Panc1 (cell line): ENCODE data around the gene ANKRD61. TPM values are rescaled to one million over a fixed set of nuclear protein-coding genes. Genes with fewer than 3 reads are reported as not detected.

Experiments
- ATAC-seq: fragments of 200-7000 bp; cut with Tn5 transposase; 2 replicates; pipeline ENCODE4 v1.9.1; 2020; ENCODE audit warnings: mild to moderate bottlenecking, moderate library complexity
- BruUV-seq: library from RNA; stranded (reverse); fragments of 400-500 nt; replicated peaks from 2 replicates; lab custom pipeline; 2021; lab: Mats Ljungman, UMichigan
- CTCF ChIA-PET: fragments of 300-600 bp; sonication (Branson Sonifier 250); formaldehyde crosslinking; loops from one replicate; lab custom pipeline; 2022; ENCODE audit warnings: antibody characterized with exemption; lab: Charles Lee
- POLR2A ChIA-PET: fragments of 300-600 bp; sonication (Branson Sonifier 250); formaldehyde crosslinking; loops from one replicate; lab custom pipeline; 2022; ENCODE audit warnings: antibody characterized with exemption; lab: Charles Lee
- DNase-seq: peaks from one replicate; pipeline ENCODE4 v3.0.0-alpha.2; 2010; ENCODE audit warnings: low read depth, low spot score
- H3K27ac ChIP-seq: 2 replicates; pipeline ENCODE4 v1.5.1; 2011; ENCODE audit warnings: mild to moderate bottlenecking, low read length, inconsistent platforms
- H3K27me3 ChIP-seq: fragments of 200-500 bp; sonication (Bioruptor generic); 2 replicates; pipeline ENCODE4 v1.6.0; 2014; ENCODE audit warnings: low read length, inconsistent platforms; ENCODE audit not compliant: control insufficient read depth, insufficient read depth
- H3K36me3 ChIP-seq: fragments of 200-500 bp; sonication (Bioruptor generic); 2 replicates; pipeline ENCODE4 v1.5.1; 2014; ENCODE audit warnings: inconsistent platforms, mild to moderate bottlenecking, low read length, moderate library complexity; ENCODE audit not compliant: control insufficient read depth, insufficient read depth
- H3K4me1 ChIP-seq: 2 replicates; pipeline ENCODE4 v1.5.1; 2011; ENCODE audit warnings: inconsistent platforms, mild to moderate bottlenecking, low read length, moderate library complexity; ENCODE audit not compliant: control insufficient read depth, insufficient read depth
- H3K4me3 ChIP-seq, 2 experiments: 2 replicates each; pipeline ENCODE4 v1.5.1; 2011 to 2012; ENCODE audit warnings: low read depth in 2 of 2, low read length in 2 of 2, mild to moderate bottlenecking in 2 of 2, inconsistent platforms in 1 of 2, moderate library complexity in 1 of 2
- H3K9me3 ChIP-seq: fragments of 200-500 bp; sonication (Bioruptor generic); 2 replicates; pipeline ENCODE4 v1.5.1; 2014; ENCODE audit warnings: low read depth, mild to moderate bottlenecking, inconsistent platforms, low read length, moderate library complexity; ENCODE audit not compliant: control insufficient read depth, insufficient read depth
- CTCF ChIP-seq: fragments of 450-650 bp; IDR thresholded peaks from 2 replicates; pipeline ENCODE4 v1.5.1; 2017; ENCODE audit warnings: mild to moderate bottlenecking
- POLR2AphosphoS5 ChIP-seq: IDR thresholded peaks from 2 replicates; pipeline ENCODE4 v1.6.1; 2012; ENCODE audit warnings: mild to moderate bottlenecking, low read depth, low read length, moderate library complexity
- REST ChIP-seq, 2 experiments: IDR thresholded peaks; 2 replicates each; pipeline ENCODE4 v1.6.1; 2011 to 2012; ENCODE audit warnings: low read depth in 2 of 2, control low read depth in 1 of 2, low read length in 1 of 2, mild to moderate bottlenecking in 1 of 2, moderate library complexity in 1 of 2; ENCODE audit not compliant: insufficient read depth in 1 of 2
- SIN3A ChIP-seq: IDR thresholded peaks from 2 replicates; pipeline ENCODE4 v1.6.1; 2012; ENCODE audit warnings: low read depth, mild to moderate bottlenecking, low read length, moderate library complexity, borderline replicate concordance; ENCODE audit not compliant: insufficient read depth
- TCF7L2 ChIP-seq: IDR thresholded peaks from 2 replicates; pipeline ENCODE4 v1.6.1; 2011; ENCODE audit warnings: mild to moderate bottlenecking, low read depth, low read length, inconsistent platforms
- in situ Hi-C: cut with HindIII; loops from 2 replicates; pipeline ENCODE4 v1.10.0; 2016; ENCODE audit warnings: low sequenced_read_pairs, low pct_unique_long_range_greater_than_20kb
- intact Hi-C: fragments of 100-400 bp; cut with micrococcal nuclease; formaldehyde crosslinking; loops from one replicate; pipeline ENCODE4 v1.10.0; 2022; ENCODE audit not compliant: unreplicated experiment
- total RNA-seq: library from RNA; stranded (reverse); gene quantifications from one replicate; pipeline ENCODE4 v1.2.1, GENCODE V29; 2021; ENCODE audit not compliant: unreplicated experiment

Gene ANKRD61
- total RNA-seq, 1 experiment from 2014 or later: 0.18 TPM

GRCh38 chr7:6023974-6024435 is 7.2 kb upstream of the ANKRD61 start:
- Histone ChIP-seq H3K4me1 (no peaks in the 10 kb centered on the region), H3K36me3 (peaks cover 25% of the 10 kb centered on the region), H3K27me3 (no peaks in the 10 kb centered on the region), H3K27ac (no peak overlapping the region), H3K4me3 (no peak overlapping the region), H3K9me3 (no peaks in the 10 kb centered on the region)
- TF ChIP-seq TCF7L2 (no peak), CTCF (no peak), POLR2AphosphoS5 (no peak), REST (IDR thresholded peaks at IDR 0.05; ENCODE audit: insufficient read depth in 1 of 2, low read depth in 2 of 2, low read length in 1 of 2) (no peak), SIN3A (no peak)
- ChIA-PET POLR2A (interaction anchor here (0.7 kb wide), 1 partner anchor 1821 kb away, joined by 5 read pairs; no protein-coding TSS in a partner anchor), CTCF (interaction anchor here (0.6 kb wide), 1 partner anchor 27 kb away, joined by 3 read pairs; no protein-coding TSS in a partner anchor)
- DNase-seq (no peak), ATAC-seq (no peak)
- BruUV-seq: TSS peak; percentile 93
- intact Hi-C loops (no loop called here), in situ Hi-C loops (no loop called here)

- in situ Hi-C loops: loop anchor here (5.0 kb wide), 1 partner anchor 91 kb away; no protein-coding TSS in a partner anchor
- peaks cover 24% of the 10 kb centered on the region for H3K36me3 ChIP-seq
- H3K4me3 ChIP-seq: no peak overlapping the region
- DNase-seq (no peak), ATAC-seq (peak; percentile 88)
- no peaks in the 10 kb centered on the region for H3K4me1 ChIP-seq
- no TSS peak for BruUV-seq
- ChIA-PET POLR2A (interaction anchor here (0.6 kb wide), 2 partner anchors 16 to 20 kb away, joined by 3 to 4 read pairs; no protein-coding TSS in a partner anchor), CTCF (interaction anchor here (1.3 kb wide), 1 partner anchor 343 kb away, joined by 5 read pairs; no protein-coding TSS in a partner anchor)
- H3K27ac ChIP-seq: no peak overlapping the region
- intact Hi-C loops: no loop called here
- no peak for TF ChIP-seq TCF7L2
- TF ChIP-seq CTCF: no peak
- TF ChIP-seq REST (IDR thresholded peaks at IDR 0.05; ENCODE audit: insufficient read depth in 1 of 2, low read depth in 2 of 2, low read length in 1 of 2): no peak
- TF ChIP-seq SIN3A: no peak
- TF ChIP-seq POLR2AphosphoS5: no peak; the same call in 1 of the 2 replicates
- no peaks in the 10 kb centered on the region for H3K9me3 ChIP-seq
- H3K27me3 ChIP-seq: no peaks in the 10 kb centered on the region
Measured at GRCh38 chr7:6026011-6026819, 5.0 kb upstream of the ANKRD61 start.
